HG02588 (cell line): ENCODE results near the gene TXLNA.

Experiments
- ATAC-seq: cut with Tn5 transposase; IDR thresholded peaks from one replicate; pipeline ENCODE4 v1.9.1; 2021; ENCODE audit warnings: mild to moderate bottlenecking, moderate library complexity; ENCODE audit not compliant: unreplicated experiment

Gene TXLNA

GRCh38 chr1:32242341-32242851 is 62.9 kb downstream of the TXLNA start:
- ATAC-seq: no peak

DNA sequence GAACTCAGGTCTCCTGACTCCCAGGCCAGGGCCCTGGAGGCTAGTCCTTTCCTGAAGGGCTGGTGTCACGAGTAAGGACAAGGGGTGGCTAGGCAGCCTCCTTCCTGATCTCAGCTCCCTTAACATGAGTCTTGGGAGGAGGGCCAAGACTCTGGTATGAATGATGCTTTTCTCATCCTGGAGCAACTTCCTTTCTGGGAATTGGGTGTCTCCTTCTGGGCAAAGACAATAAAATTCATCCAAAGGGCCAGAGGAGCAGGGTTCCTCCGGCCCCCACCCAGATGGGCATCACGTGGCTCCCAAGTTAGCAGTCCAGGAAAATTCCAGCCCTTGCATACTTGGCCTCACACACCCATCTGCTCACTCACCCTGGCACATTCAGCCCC is 67.4 kb downstream of the TXLNA start, which contains the start of gene FAM167B:
TSS of gene FAM167B (plus strand) at position 335 of the 386 bp plus-strand sequence. CDS start 200 bp downstream, outside the sequence.
- no peak for ATAC-seq

- no peak for ATAC-seq
Measured at GRCh38 chr1:32247452-32247851, 68.0 kb downstream of the TXLNA start.
